ENCODE data around the gene AGRN. TPM values are rescaled to one million over a fixed set of nuclear protein-coding genes. Genes with fewer than 3 reads are reported as not detected.
"Not testable (repeated sequence)": the region's sequence is repeated elsewhere in the genome, so short reads cannot be mapped to it uniquely, and the experiment has no call there.

Gene AGRN
- total and polyA plus RNA-seq, 8 donors: 40.5 to 166 (median 71.4) TPM

DNA sequence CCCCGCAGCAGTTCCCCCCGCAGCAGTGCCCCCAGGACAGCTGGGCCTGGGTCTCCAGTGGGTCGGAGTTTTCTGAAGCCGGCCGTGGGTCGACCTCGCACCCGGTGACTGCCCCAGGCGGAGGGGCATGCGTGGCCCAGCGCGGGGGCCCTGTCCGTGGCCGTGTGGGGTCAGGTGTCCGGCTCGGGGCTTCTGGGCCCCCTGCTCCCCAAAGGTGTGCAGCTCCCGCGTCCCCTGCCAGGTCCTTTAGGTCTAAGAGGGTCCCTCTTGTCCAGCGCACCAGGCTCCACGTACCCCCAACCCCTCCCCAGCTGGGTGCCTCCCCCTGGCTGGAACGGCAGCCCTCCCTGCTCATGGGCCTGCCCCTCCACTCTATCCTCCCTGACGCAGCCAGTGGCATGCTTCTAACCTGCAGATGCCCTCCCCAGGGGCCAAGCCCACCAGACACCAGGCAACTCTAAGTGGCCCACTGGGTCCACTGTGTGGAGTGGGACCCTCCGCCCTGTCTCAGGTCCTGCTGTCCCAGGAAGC, 14.1 kb upstream of the AGRN start:
- peaks cover 9 to 17% (median 10%) of the 10 kb centered on the region in 3 donors for H3K4me1 ChIP-seq
- peak overlapping the region in 3 of 4 donors; percentile 62 to 70 (median 68) for H3K27ac ChIP-seq
- no peaks in the 10 kb centered on the region for H3K27me3 ChIP-seq
- peak; percentile 6 to 79 (median 34) for DNase-seq
- no peak for FAIRE-seq
- H3K4me3 ChIP-seq: no peak overlapping the region
- H3K36me3 ChIP-seq: no peaks in the 10 kb centered on the region
- no peak for ATAC-seq
- intact Hi-C loops (cut with DNase I): no loop called here
- H3K9me3 ChIP-seq: no peaks in the 10 kb centered on the region
- TF ChIP-seq CTCF (IDR thresholded peaks at IDR 0.05): no peak
- 47 to 56% methylated on average over 23 of the region's 23 CpGs for WGBS, 2 donors

GRCh38 chr1:1006305-1007159, 13.4 kb upstream of the AGRN start:
- intact Hi-C loops (cut with DNase I): no loop called here
- 76 to 77% methylated on average over 37 of the region's 37 CpGs for WGBS, 2 donors
- FAIRE-seq: no peak
- H3K36me3 ChIP-seq: no peaks in the 10 kb centered on the region
- no peak overlapping the region for H3K27ac ChIP-seq
- H3K4me1 ChIP-seq: peaks cover 9 to 17% (median 10%) of the 10 kb centered on the region in 3 donors
- DNase-seq: peak in 5 of 6 donors; percentile 5 to 72 (median 21)
- H3K4me3 ChIP-seq: no peak overlapping the region
- H3K27me3 ChIP-seq: no peaks in the 10 kb centered on the region
- H3K9me3 ChIP-seq: no peaks in the 10 kb centered on the region
- TF ChIP-seq CTCF (IDR thresholded peaks at IDR 0.05): no peak
- peak in 1 of 4 donors; percentile 7 for ATAC-seq

DNA sequence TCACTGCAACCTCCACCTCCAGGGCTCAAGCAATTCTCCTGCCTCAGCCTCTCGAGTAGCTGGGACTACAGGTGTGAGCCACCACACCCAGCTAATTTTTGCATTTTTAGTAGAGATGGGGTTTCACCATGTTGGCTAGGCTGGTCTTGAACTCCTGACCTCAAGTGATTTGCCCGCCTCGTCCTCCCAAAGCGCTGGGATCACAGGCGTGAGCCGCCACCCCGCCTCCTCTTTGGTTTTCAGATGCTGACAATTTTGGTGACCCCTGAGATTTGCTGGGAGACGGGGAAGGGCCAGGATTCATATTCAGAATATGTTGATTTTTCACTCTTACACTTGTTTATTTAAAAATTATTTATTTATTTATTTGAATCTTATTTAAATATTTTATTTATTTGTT, 9.8 kb upstream of the AGRN start:
- peaks cover 4 to 12% (median 8%) of the 10 kb centered on the region in 3 donors for H3K4me1 ChIP-seq
- DNase-seq; H3K27me3 ChIP-seq; H3K4me3 ChIP-seq; H3K27ac ChIP-seq; ATAC-seq; intact Hi-C loops (cut with DNase I); H3K9me3 ChIP-seq; FAIRE-seq; H3K36me3 ChIP-seq: not testable (repeated sequence)
- 86 to 88% methylated on average over 8 of the region's 8 CpGs for WGBS, 2 donors

DNA sequence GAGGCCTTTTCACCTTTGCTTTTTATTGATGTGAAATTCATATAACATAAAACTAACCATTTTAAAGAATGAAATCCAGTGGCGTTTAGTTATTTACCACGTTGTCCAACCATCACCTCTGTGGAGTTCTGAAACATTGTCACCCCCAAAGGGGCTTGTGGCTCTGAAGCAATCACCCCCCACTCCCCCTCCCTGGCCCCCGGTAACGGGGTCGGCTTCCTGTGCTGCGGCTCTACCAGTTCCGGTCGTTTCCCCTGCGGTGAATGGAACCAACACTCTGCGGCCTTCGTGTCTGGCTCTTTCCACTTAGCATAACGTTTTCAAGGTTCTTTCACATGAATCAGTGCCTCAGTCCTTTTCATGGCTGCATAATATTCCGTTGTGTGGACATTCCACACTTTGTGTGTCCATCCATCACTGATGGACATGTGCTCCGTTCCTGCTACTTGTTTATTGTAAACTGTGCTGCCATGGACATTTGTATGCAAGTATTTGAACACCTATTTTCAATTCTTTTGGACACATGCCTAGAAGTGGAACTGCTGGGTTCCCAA, 8.4 kb upstream of the AGRN start:
- H3K36me3 ChIP-seq: no peaks in the 10 kb centered on the region
- DNase-seq (peak in 1 of 6 donors; percentile 44), FAIRE-seq (no peak), ATAC-seq (no peak)
- no peaks in the 10 kb centered on the region for H3K9me3 ChIP-seq
- WGBS, 2 donors: 77 to 83% methylated on average over 14 of the region's 14 CpGs
- no peak for TF ChIP-seq CTCF (IDR thresholded peaks at IDR 0.05)
- H3K4me1 ChIP-seq: peaks cover 0 to 5% (median 3%) of the 10 kb centered on the region in 3 donors
- no peaks in the 10 kb centered on the region for H3K27me3 ChIP-seq
- no peak overlapping the region for H3K27ac ChIP-seq
- intact Hi-C loops (cut with DNase I): no loop called here
- no peak overlapping the region for H3K4me3 ChIP-seq

DNA sequence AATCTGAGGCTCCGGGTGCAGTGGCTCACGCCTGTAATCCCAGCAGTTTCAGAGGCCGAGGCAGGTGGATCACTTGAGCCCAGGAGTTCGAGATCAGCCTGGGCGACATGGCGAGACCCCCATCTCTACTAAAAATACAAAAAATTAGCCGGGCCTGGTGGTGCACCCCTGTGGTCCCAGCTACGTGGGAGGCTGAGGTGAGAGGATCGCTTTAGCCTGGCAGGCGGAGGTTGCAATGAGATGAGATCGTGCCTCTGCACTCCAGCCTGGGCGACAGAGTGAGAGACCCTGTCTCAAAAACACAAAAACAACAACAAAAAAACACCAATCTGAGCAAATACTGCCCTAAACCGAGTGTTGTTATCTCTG, 7.2 kb upstream of the AGRN start:
- DNase-seq: peak in 1 of 6 donors; percentile 15
- whole genome bisulfite sequencing, 2 donors: 58 to 69% methylated on average over 13 of the region's 13 CpGs

More for the DNA sequence above, 7.2 kb upstream of the AGRN start:
- H3K4me1 ChIP-seq; H3K9me3 ChIP-seq; H3K36me3 ChIP-seq; H3K27me3 ChIP-seq; FAIRE-seq; intact Hi-C loops (cut with DNase I): not testable (repeated sequence)
- Histone ChIP-seq H3K4me3 (peak overlapping the region in 3 of 4 donors; percentile 47 to 63 (median 55)), H3K27ac (peak overlapping the region; percentile 64 to 89 (median 80))
- peak in 2 of 4 donors; percentile 2 to 3 for ATAC-seq

Measured in pancreas (tissue), 10 donors.